GM08714 (cell line): Measurements from ENCODE around the gene MPO.

Source experiments
- H3K4me3 ChIP-seq: fragments of 200-500 bp; sonication (Bioruptor generic); 2 replicates; pipeline ENCODE4 v1.5.1; 2014; ENCODE audit warnings: mild to moderate bottlenecking, low read length, inconsistent platforms
- ZNF274 ChIP-seq: IDR thresholded peaks from 2 replicates; pipeline ENCODE4 v1.6.1; 2012; ENCODE audit warnings: mild to moderate bottlenecking, low read depth, low read length

MPO gene

GRCh38 chr17:58323366-58324055, 42.8 kb upstream of the MPO start:
- no peak overlapping the region for H3K4me3 ChIP-seq
- TF ChIP-seq ZNF274, result no peak

GRCh38 chr17:58322581-58323185, 41.9 kb upstream of the MPO start:
- no peak overlapping the region for H3K4me3 ChIP-seq
- TF ChIP-seq ZNF274, result no peak

- TF ChIP-seq ZNF274, result no peak
- no peak overlapping the region for H3K4me3 ChIP-seq
Observed at GRCh38 chr17:58321571-58322525, 41.1 kb upstream of the MPO start.

GRCh38 chr17:58320570-58321323, 40.0 kb upstream of the MPO start:
- no peak for TF ChIP-seq ZNF274

GRCh38 chr17:58320163-58320558, 39.4 kb upstream of the MPO start:
- H3K4me3 ChIP-seq, result no peak overlapping the region
- TF ChIP-seq ZNF274, result no peak

More at GRCh38 chr17:58320570-58321323, 40.0 kb upstream of the MPO start:
- H3K4me3 ChIP-seq, result no peak overlapping the region

- TF ChIP-seq ZNF274, result no peak
- no peak overlapping the region for H3K4me3 ChIP-seq
Observed at GRCh38 chr17:58319173-58320162, 38.7 kb upstream of the MPO start.

GRCh38 chr17:58318627-58319172, 38.0 kb upstream of the MPO start:
- no peak overlapping the region for H3K4me3 ChIP-seq
- no peak for TF ChIP-seq ZNF274

- no peak for TF ChIP-seq ZNF274
- no peak overlapping the region for H3K4me3 ChIP-seq
Observed at GRCh38 chr17:58318065-58318481, 37.3 kb upstream of the MPO start.

- no peak overlapping the region for H3K4me3 ChIP-seq
- TF ChIP-seq ZNF274, result no peak
Observed at GRCh38 chr17:58317421-58318064, 36.8 kb upstream of the MPO start.

GRCh38 chr17:58316260-58316960, 35.7 kb upstream of the MPO start:
- TF ChIP-seq ZNF274, result no peak
- no peak overlapping the region for H3K4me3 ChIP-seq

- no peak for TF ChIP-seq ZNF274
- H3K4me3 ChIP-seq, result no peak overlapping the region
Observed at GRCh38 chr17:58315750-58316149, 35.0 kb upstream of the MPO start.

GRCh38 chr17:58315281-58315711, 34.6 kb upstream of the MPO start:
- no peak for TF ChIP-seq ZNF274
- H3K4me3 ChIP-seq, result no peak overlapping the region

- no peak overlapping the region for H3K4me3 ChIP-seq
- TF ChIP-seq ZNF274, result no peak
Observed at GRCh38 chr17:58314706-58315015, 33.9 kb upstream of the MPO start.
